ENCODE results near the gene GPR148.

DNA sequence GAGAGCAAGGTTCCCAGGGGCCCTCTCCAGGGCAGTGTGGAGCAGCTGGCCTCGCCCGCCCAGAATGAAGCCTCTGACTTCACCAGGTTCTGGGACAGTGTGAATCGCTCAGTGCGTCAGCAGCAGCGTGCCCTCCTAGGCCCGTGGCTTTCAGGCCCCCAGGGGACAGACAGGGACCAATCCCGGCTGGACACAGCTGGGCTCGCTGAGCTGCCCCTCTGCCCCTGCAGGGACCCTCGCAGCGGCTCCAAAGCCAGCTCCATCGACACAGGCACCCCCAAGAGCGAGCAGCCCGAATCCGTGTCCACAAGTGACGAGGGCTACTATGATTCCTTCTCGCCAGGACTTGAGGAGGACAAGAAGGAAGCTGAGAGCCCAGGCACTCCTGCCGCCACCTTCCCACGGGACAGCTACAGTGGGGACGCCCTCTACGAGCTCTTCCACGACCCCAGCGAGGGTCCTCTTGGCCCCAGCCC, 34.1 kb downstream of the GPR148 start:
- TF ChIP-seq CTCF (conservative IDR thresholded peaks at IDR 0.05; ENCODE audit: low read depth, low read length) (no peak), EZH2 (IDR thresholded peaks at IDR 0.05; ENCODE audit: borderline replicate concordance, low read depth, low read length, poor library complexity, severe bottlenecking) (no peak)
